Islet of Langerhans (tissue), 1 donor: ENCODE measurements around the gene STIM1.

Experiments
- FAIRE-seq: peaks from one replicate; lab custom pipeline; 2011; peaks lifted over from hg19 to GRCh38; lab: Jason Lieb, UNC

Gene STIM1

GRCh38 chr11:4071914-4072313 is 216.4 kb downstream of the STIM1 start:
- no peak for FAIRE-seq

- FAIRE-seq, result peak; percentile 92
These were observed 217.3 kb downstream of the STIM1 start for GRCh38 chr11:4072668-4073285.

GRCh38 chr11:4074266-4074665 is 218.8 kb downstream of the STIM1 start:
- no peak for FAIRE-seq

- peak; percentile 84 for FAIRE-seq
These were observed 221.3 kb downstream of the STIM1 start for GRCh38 chr11:4076774-4077173.

GRCh38 chr11:4083198-4083597 is 227.7 kb downstream of the STIM1 start:
- no peak for FAIRE-seq

- no peak for FAIRE-seq
These were observed 229.1 kb downstream of the STIM1 start for GRCh38 chr11:4084406-4085125.

- FAIRE-seq, result no peak
These were observed 230.1 kb downstream of the STIM1 start for GRCh38 chr11:4085575-4085974.

GRCh38 chr11:4086575-4087353 is 231.3 kb downstream of the STIM1 start:
- FAIRE-seq, result no peak

- no peak for FAIRE-seq
These were observed 232.1 kb downstream of the STIM1 start for GRCh38 chr11:4087551-4087950.

GRCh38 chr11:4090258-4090657 is 234.8 kb downstream of the STIM1 start:
- FAIRE-seq, result no peak

GRCh38 chr11:4092026-4092425 is 236.6 kb downstream of the STIM1 start:
- FAIRE-seq, result no peak

GRCh38 chr11:4093519-4094347 is 238.3 kb downstream of the STIM1 start:
- FAIRE-seq, result no peak

GRCh38 chr11:4094348-4095291 is 239.2 kb downstream of the STIM1 start, which contains the start of gene RRM1:
Gene RRM1, plus strand, starts transcription at chr11:4094799. Its CDS starts 214 bp downstream, at chr11:4095013.
- FAIRE-seq, result peak; percentile 21

GRCh38 chr11:4095509-4096230 is 240.2 kb downstream of the STIM1 start:
- FAIRE-seq, result no peak

GRCh38 chr11:4098026-4098621 is 242.7 kb downstream of the STIM1 start:
- no peak for FAIRE-seq

GRCh38 chr11:4102711-4103110 is 247.2 kb downstream of the STIM1 start:
- no peak for FAIRE-seq

- FAIRE-seq, result no peak
These were observed 247.8 kb downstream of the STIM1 start for GRCh38 chr11:4103269-4103668.

- no peak for FAIRE-seq
These were observed 250.5 kb downstream of the STIM1 start for GRCh38 chr11:4105916-4106315.

GRCh38 chr11:4111834-4112233 is 256.4 kb downstream of the STIM1 start:
- no peak for FAIRE-seq

- no peak for FAIRE-seq
These were observed 259.7 kb downstream of the STIM1 start for GRCh38 chr11:4115128-4115527.
